ENCODE measurements around the gene PGAM2.

GRCh38 chr7:44050121-44050914 lies 15.0 kb downstream of the PGAM2 start:
- TF ChIP-seq CTCF (IDR thresholded peaks at IDR 0.05 in 2 of 3, conservative IDR thresholded peaks at IDR 0.05 in 1 of 3; ENCODE audit: borderline replicate concordance in 1 of 3, insufficient read depth in 1 of 3, low read depth in 2 of 3, low read length in 2 of 3) (no peak), POLR2A (IDR thresholded peaks at IDR 0.05; ENCODE audit: borderline replicate concordance, extremely low read depth, insufficient read depth, insufficient read length) (no peak), JUND (IDR thresholded peaks at IDR 0.05) (no peak), RAD21 (IDR thresholded peaks at IDR 0.05; ENCODE audit: low read depth) (no peak), REST (IDR thresholded peaks at IDR 0.05; ENCODE audit: low read depth) (no peak), ZNF274 (IDR thresholded peaks at IDR 0.05; ENCODE audit: low read depth, low read length) (no peak), EZH2 (IDR thresholded peaks at IDR 0.05) (no peak), MAX (IDR thresholded peaks at IDR 0.05) (no peak), ATF3 (IDR thresholded peaks at IDR 0.05) (no peak), SIN3A (IDR thresholded peaks at IDR 0.05; ENCODE audit: low read depth) (no peak), FOSL1 (IDR thresholded peaks at IDR 0.05; ENCODE audit: low read depth) (no peak)

Data from HCT116 (cell line).